ENCODE measurements around the gene PEMT.

PEMT gene

GRCh38 chr17:17577373-17577772, 14.1 kb downstream of the PEMT start:
- no peaks in the 10 kb centered on the region for H3K36me3 ChIP-seq (replicated peaks)
- TF ChIP-seq CTCF (IDR thresholded peaks at IDR 0.05; ENCODE audit: low read depth, low read length, missing control alignments) = no peak
- DNase-seq = no peak
- in situ Hi-C loops (cut with HindIII; ENCODE audit: low pct_ligation_motif_present, low sequenced_read_pairs) = no loop called here
- H3K4me3 ChIP-seq (ENCODE audit: low read depth, low read length) = no peak overlapping the region
- H3K27ac ChIP-seq = no peak overlapping the region
- no peaks in the 10 kb centered on the region for H3K27me3 ChIP-seq (replicated peaks)

GRCh38 chr17:17576772-17577234, 14.7 kb downstream of the PEMT start:
- no peaks in the 10 kb centered on the region for H3K36me3 ChIP-seq (replicated peaks)
- no peak overlapping the region for H3K4me3 ChIP-seq (ENCODE audit: low read depth, low read length)
- TF ChIP-seq CTCF (IDR thresholded peaks at IDR 0.05; ENCODE audit: low read depth, low read length, missing control alignments) = no peak
- in situ Hi-C loops (cut with HindIII; ENCODE audit: low pct_ligation_motif_present, low sequenced_read_pairs) = no loop called here
- no peak for DNase-seq
- H3K27ac ChIP-seq = no peak overlapping the region
- H3K27me3 ChIP-seq (replicated peaks) = no peaks in the 10 kb centered on the region

DNA sequence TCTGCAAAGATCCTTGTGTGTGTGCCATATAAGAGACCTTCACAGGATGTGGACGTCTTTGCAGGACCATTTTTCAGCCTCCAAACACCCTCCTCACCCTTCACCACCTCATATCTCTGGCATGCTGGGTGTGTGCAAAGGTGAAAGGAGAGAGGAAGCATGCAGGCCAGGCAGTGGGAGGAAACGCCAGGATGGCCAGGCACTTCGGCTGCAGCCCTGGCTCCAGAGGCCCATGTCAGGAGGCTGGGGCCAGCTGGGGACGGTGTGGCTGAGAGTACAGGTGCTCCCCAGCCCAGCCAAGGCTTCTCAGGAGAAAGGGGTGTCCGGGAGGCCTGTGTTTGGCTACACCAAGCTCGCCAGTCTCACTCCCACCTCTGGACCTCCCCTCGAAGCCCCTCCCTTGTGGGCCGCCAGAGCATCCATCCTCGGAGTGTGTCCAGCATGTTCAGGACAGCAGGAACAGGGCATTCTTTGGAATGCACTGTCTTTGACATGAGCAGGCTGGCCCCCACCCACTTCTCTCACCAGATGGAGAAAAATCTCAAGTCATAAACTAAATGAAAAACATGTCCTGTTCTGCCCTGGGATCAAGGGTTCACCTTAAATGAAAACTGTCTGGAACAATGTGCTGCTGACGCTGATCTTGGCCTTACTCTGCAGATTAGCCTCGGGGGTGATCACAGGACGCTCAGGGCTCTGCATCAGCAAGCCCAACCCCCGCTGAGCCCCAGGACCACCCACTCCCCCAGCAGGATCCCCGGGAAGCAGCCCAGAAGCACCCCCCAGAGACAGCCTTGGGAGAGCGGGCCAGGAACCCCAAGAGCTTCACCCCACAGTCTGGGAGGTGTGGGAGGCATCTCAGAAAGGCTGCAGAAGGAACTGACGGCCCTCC, 15.9 kb downstream of the PEMT start:
- no peak for TF ChIP-seq CTCF (IDR thresholded peaks at IDR 0.05; ENCODE audit: low read depth, low read length, missing control alignments)
- no peaks in the 10 kb centered on the region for H3K27me3 ChIP-seq (replicated peaks)
- DNase-seq = no peak
- no peak overlapping the region for H3K27ac ChIP-seq
- in situ Hi-C loops (cut with HindIII; ENCODE audit: low pct_ligation_motif_present, low sequenced_read_pairs) = no loop called here
- H3K4me3 ChIP-seq (ENCODE audit: low read depth, low read length) = no peak overlapping the region
- no peaks in the 10 kb centered on the region for H3K36me3 ChIP-seq (replicated peaks)

DNA sequence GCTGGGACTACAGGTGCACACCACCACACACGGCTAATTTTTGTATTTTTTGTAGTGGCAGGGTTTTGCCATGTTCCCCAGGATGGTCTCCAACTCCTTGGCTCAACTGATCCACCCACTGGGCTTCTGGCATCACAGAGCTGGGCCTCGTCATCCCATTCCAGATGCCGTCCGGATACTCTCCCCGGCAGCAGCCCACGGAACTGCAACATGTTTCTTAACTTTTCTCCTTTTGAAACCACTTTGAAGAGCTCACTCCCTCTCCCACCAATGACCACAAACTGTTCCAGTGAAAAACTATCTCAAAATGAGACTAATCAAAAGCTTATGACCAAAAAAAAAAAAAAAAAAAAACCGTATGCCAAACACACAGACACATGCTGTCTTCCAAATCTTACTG, 17.6 kb downstream of the PEMT start:
- Histone ChIP-seq H3K4me3 (ENCODE audit: low read depth, low read length) (no peak overlapping the region), H3K27ac (no peak overlapping the region), H3K27me3 (replicated peaks) (no peaks in the 10 kb centered on the region), H3K36me3 (replicated peaks) (no peaks in the 10 kb centered on the region)
- in situ Hi-C loops (cut with HindIII; ENCODE audit: low pct_ligation_motif_present, low sequenced_read_pairs) = no loop called here
- TF ChIP-seq CTCF (IDR thresholded peaks at IDR 0.05; ENCODE audit: low read depth, low read length, missing control alignments) = no peak
- DNase-seq = no peak

- Histone ChIP-seq H3K4me3 (ENCODE audit: low read depth, low read length) (no peak overlapping the region), H3K36me3 (replicated peaks) (no peaks in the 10 kb centered on the region), H3K27me3 (replicated peaks) (no peaks in the 10 kb centered on the region), H3K27ac (no peak overlapping the region)
- DNase-seq = no peak
- in situ Hi-C loops (cut with HindIII; ENCODE audit: low pct_ligation_motif_present, low sequenced_read_pairs) = no loop called here
- no peak for TF ChIP-seq CTCF (IDR thresholded peaks at IDR 0.05; ENCODE audit: low read depth, low read length, missing control alignments)
Measured at GRCh38 chr17:17572010-17572785, 19.3 kb downstream of the PEMT start.
